Suprapubic skin (tissue), 4 donors: Measurements from ENCODE around the gene MRRF. TPM values are rescaled to one million over a fixed set of nuclear protein-coding genes. Genes with fewer than 3 reads are reported as not detected.

ENCODE experiments used
- DNase-seq, 2 donors: peaks; one replicate each; pipeline ENCODE4 v3.0.0-alpha.2; 2019; ENCODE audit warnings: low spot score in 2 of 2
- H3K27ac ChIP-seq: fragments of 200-600 bp; sonication (generic); one replicate; pipeline ENCODE4 v1.5.1; 2019
- H3K27me3 ChIP-seq: fragments of 200-600 bp; sonication (generic); one replicate; pipeline ENCODE4 v1.5.1; 2019
- H3K36me3 ChIP-seq: fragments of 200-600 bp; sonication (generic); one replicate; pipeline ENCODE4 v1.5.1; 2019
- H3K4me1 ChIP-seq: fragments of 200-600 bp; sonication (generic); one replicate; pipeline ENCODE4 v1.5.1; 2019
- H3K4me3 ChIP-seq: fragments of 200-600 bp; sonication (generic); one replicate; pipeline ENCODE4 v1.5.1; 2019; ENCODE audit warnings: mild to moderate bottlenecking
- H3K9me3 ChIP-seq: fragments of 200-600 bp; sonication (generic); one replicate; pipeline ENCODE4 v1.5.1; 2019
- EP300 ChIP-seq: sonication (generic); formaldehyde crosslinking; IDR thresholded peaks from one replicate; pipeline ENCODE4 v1.6.1; 2017; ENCODE audit warnings: antibody characterized with exemption
- POLR2A ChIP-seq, 2 donors: fragments of 450-650 bp; IDR thresholded peaks; one replicate each; pipeline ENCODE4 v1.6.1; 2017; ENCODE audit warnings: antibody characterized with exemption in 2 of 2, mild to moderate bottlenecking in 2 of 2, moderate library complexity in 2 of 2
- POLR2AphosphoS5 ChIP-seq, 3 donors: sonication (generic); formaldehyde crosslinking; IDR thresholded peaks; one replicate each; pipeline ENCODE4 v1.6.1; 2017; ENCODE audit warnings: antibody characterized with exemption in 3 of 3
- WGBS: methylation state at CpG from one replicate; pipeline ENCODE4 v1.1.5; 2018; 5-methylcytosine and 5-hydroxymethylcytosine counted together
- total RNA-seq, 4 donors: library from RNA; depleted of rRNA; stranded (reverse); fragments of >200 nt; gene quantifications; one replicate each; pipeline ENCODE4 v1.1.0, GENCODE V29; 2016
- TF ChIP-seq, protein P1 (sequence below), 2 donors: fragments of 200-600 bp in 1 of 2; fragments of 450-650 bp in 1 of 2; sonication (generic) in 1 of 2; IDR thresholded peaks; one replicate each; pipeline ENCODE4 v1.5.1; 2016 to 2019; ENCODE audit warnings: antibody characterized with exemption in 2 of 2, mild to moderate bottlenecking in 1 of 2, moderate library complexity in 1 of 2

Gene MRRF
- total RNA-seq, 4 donors from 2014 or later, result 41.3 to 75.2 (median 44.2) TPM

DNA sequence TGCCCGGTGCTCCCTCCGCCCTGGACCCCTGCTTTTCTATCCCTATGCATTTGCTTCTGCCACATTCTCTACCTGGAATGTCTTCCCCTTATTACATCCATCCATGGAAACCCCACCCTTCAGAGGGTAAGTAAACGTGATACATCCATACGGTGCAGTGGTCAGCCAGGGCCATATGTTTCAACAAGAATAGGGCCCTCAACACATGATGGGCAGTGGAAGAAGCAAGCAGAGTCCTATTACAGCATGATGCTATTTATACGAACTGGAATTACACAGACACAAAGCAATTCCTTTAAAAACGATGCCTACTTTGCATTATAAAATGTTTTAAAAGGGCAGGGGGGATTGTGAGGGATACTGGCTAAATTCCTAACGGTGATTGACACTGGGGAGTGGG lies 68.0 kb downstream of the MRRF start:
- no peaks in the 10 kb centered on the region for H3K27me3 ChIP-seq
- H3K4me1 ChIP-seq, result no peaks in the 10 kb centered on the region
- H3K27ac ChIP-seq, result no peak overlapping the region
- H3K4me3 ChIP-seq, result no peak overlapping the region
- TF ChIP-seq, protein P1, sequence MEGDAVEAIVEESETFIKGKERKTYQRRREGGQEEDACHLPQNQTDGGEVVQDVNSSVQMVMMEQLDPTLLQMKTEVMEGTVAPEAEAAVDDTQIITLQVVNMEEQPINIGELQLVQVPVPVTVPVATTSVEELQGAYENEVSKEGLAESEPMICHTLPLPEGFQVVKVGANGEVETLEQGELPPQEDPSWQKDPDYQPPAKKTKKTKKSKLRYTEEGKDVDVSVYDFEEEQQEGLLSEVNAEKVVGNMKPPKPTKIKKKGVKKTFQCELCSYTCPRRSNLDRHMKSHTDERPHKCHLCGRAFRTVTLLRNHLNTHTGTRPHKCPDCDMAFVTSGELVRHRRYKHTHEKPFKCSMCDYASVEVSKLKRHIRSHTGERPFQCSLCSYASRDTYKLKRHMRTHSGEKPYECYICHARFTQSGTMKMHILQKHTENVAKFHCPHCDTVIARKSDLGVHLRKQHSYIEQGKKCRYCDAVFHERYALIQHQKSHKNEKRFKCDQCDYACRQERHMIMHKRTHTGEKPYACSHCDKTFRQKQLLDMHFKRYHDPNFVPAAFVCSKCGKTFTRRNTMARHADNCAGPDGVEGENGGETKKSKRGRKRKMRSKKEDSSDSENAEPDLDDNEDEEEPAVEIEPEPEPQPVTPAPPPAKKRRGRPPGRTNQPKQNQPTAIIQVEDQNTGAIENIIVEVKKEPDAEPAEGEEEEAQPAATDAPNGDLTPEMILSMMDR (IDR thresholded peaks at IDR 0.05), result no peak
- no peak for TF ChIP-seq POLR2A (IDR thresholded peaks at IDR 0.05)
- H3K36me3 ChIP-seq, result peaks cover 15% of the 10 kb centered on the region
- 49% methylated on average over 7 of the region's 7 CpGs for WGBS
- H3K9me3 ChIP-seq, result no peaks in the 10 kb centered on the region
- DNase-seq, result no peak

DNA sequence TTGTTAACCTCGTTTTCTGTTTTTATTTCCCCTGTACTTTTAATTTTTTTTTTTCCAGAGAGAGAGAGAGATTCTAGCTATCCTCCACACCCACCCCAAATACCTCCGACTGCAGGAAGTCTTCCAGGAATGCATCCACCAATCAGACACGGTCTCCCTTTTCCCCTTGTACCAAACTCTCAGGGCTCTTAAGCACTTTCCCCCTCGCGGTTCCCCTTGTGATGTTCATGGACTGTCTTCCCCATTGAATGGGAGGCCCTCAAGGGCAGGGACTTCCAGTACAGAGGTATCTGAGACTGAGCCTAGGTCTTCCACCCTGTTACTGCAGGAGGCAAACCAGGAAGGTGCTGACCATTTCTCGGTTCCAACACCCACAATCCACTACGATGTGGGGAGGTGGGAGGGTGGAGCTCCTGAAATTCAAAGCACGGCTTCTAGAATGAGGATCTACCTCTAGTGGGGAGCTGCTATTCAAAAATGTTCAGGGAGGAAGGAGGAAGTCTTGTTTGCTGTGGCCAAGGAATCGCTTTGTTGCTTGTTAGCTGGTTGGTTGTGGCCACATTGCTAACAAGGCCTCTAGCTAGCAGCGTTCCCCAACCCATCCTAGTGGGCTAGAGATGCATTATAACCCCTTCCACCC lies 68.6 kb downstream of the MRRF start:
- Histone ChIP-seq H3K27me3 (no peaks in the 10 kb centered on the region), H3K27ac (no peak overlapping the region), H3K4me3 (no peak overlapping the region), H3K9me3 (no peaks in the 10 kb centered on the region), H3K4me1 (no peaks in the 10 kb centered on the region), H3K36me3 (peaks cover 10% of the 10 kb centered on the region)
- WGBS, result 54% methylated on average over 10 of the region's 10 CpGs
- TF ChIP-seq POLR2A (IDR thresholded peaks at IDR 0.05) (no peak), POLR2AphosphoS5 (IDR thresholded peaks at IDR 0.05) (no peak)
- no peak for DNase-seq

DNA sequence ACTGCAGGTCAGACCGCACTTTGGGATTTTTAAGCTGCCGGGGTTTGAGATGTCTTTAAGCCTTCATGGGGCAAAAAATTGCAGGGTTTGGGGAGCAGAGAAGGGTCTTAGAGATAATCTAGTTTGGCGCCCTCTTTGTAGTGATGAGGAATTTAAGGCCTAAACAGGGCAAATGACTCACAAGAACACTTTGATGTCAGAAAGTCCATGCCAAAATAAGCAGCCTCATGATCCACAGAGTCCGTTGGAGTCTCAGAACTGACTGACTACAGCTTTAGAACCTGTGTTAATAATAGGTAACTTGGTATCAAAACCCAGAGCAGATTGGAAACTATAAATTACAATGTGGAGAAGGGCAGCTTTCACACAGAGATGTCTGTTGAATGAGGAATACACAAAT lies 70.2 kb downstream of the MRRF start:
- no peaks in the 10 kb centered on the region for H3K27me3 ChIP-seq
- TF ChIP-seq, protein P1 (IDR thresholded peaks at IDR 0.05), result no peak
- TF ChIP-seq EP300 (no peak), POLR2AphosphoS5 (IDR thresholded peaks at IDR 0.05) (no peak), POLR2A (IDR thresholded peaks at IDR 0.05) (no peak)

DNA sequence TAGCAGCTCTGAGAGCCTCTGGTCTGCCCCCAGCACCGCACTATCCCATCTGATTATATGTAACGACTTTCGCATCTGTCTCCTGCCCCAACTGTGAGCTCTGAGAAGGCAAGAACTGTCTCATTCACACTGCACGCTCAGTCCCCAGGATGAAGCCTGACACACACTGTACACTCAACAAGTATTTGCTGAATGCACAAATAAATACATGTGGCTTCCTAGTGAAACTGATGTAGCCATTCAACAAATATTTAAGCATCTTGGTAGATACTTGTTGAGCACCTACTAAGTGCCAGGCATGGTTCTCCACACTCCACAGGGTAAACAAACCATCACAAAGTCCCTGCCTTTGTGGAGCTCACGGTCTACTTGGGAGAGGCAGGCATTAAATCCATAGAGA lies 71.5 kb downstream of the MRRF start:
- Histone ChIP-seq H3K27me3 (no peaks in the 10 kb centered on the region), H3K27ac (no peak overlapping the region), H3K4me3 (no peak overlapping the region), H3K4me1 (no peaks in the 10 kb centered on the region), H3K36me3 (no peaks in the 10 kb centered on the region), H3K9me3 (no peaks in the 10 kb centered on the region)
- no peak for TF ChIP-seq EP300
- no peak for DNase-seq
- WGBS, result 79% methylated on average over 5 of the region's 5 CpGs

More for the DNA sequence above, 70.2 kb downstream of the MRRF start:
- DNase-seq, result no peak
- Histone ChIP-seq H3K36me3 (no peaks in the 10 kb centered on the region), H3K4me1 (no peaks in the 10 kb centered on the region), H3K9me3 (no peaks in the 10 kb centered on the region), H3K4me3 (no peak overlapping the region), H3K27ac (no peak overlapping the region)
- 87% methylated on average over 4 of the region's 4 CpGs for WGBS

DNA sequence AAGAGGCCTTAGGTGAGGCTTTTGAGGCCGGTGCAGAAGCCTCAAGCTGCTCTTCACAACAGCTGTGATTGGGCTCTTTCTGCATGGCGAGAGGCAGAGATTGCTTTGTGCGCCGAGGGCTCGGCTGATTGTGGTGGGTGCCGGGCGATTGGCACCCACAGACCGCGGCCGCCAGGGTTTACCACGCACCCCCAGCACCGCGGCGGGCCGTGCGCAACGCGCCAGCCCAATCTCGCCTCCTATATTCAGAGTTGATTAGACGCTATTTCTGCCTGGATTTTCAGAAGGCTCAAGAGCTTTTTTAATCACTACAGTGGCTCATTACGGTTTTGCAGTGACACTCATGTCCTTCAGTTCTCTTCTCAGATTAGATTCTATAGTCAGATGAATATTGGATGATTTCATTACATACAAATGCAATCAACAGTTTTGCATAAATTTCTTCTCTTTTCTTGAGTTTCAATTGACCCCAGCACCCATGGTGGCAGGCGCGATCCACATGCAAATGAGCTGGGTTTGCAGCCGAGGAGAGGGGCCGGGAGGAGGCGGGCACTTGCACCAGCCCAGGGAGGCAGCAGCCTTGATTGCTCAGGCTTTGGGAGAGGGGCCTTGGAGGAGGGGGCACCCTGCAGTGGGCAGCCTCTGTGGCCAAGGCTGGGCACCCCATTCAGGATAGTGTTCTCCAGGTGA lies 72.3 kb downstream of the MRRF start:
- no peak for DNase-seq
- Histone ChIP-seq H3K4me1 (no peaks in the 10 kb centered on the region), H3K27ac (no peak overlapping the region), H3K9me3 (no peaks in the 10 kb centered on the region), H3K27me3 (no peaks in the 10 kb centered on the region), H3K4me3 (no peak overlapping the region), H3K36me3 (no peaks in the 10 kb centered on the region)
- no peak for TF ChIP-seq EP300
- no peak for TF ChIP-seq POLR2A (IDR thresholded peaks at IDR 0.05)
- TF ChIP-seq POLR2AphosphoS5 (IDR thresholded peaks at IDR 0.05), result no peak
- TF ChIP-seq, protein P1 (IDR thresholded peaks at IDR 0.05), result no peak
- 48% methylated on average over 25 of the region's 26 CpGs for WGBS

DNA sequence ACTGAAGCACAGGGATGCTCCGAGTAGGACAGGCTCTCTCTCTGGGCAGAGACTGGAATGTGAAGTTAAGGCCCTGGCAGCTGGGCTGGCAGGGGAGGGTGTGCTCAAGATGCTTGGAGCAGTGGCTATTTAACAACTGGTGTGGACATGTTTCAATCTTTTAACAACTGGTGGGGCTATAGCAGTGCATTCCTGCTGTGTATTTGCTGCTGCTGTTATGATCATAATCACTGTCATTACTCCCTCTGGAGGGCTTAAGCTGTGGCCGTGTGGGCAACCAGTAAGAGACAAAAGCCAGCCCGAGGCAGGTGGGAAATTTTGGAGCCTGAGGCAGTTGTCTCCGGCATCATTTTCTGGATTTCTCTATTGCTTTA lies 72.9 kb downstream of the MRRF start:
- WGBS, result 65% methylated on average over 3 of the region's 4 CpGs
- DNase-seq, result no peak
- Histone ChIP-seq H3K36me3 (no peaks in the 10 kb centered on the region), H3K27ac (no peak overlapping the region), H3K9me3 (no peaks in the 10 kb centered on the region), H3K27me3 (no peaks in the 10 kb centered on the region), H3K4me3 (no peak overlapping the region), H3K4me1 (no peaks in the 10 kb centered on the region)
- TF ChIP-seq EP300 (no peak), POLR2AphosphoS5 (IDR thresholded peaks at IDR 0.05) (no peak), POLR2A (IDR thresholded peaks at IDR 0.05) (no peak)
- TF ChIP-seq, protein P1 (IDR thresholded peaks at IDR 0.05), result no peak
